Measurements from ENCODE around the gene UBE2QL1. TPM values are rescaled to one million over a fixed set of nuclear protein-coding genes. Genes with fewer than 3 reads are reported as not detected.

The UBE2QL1 gene
- total RNA-seq, 4 donors from 2014 or later: 0.22 to 1.0 (median 0.50) TPM

GRCh38 chr5:6465831-6466790, 17.5 kb downstream of the UBE2QL1 start:
- no peaks in the 10 kb centered on the region for H3K4me1 ChIP-seq
- H3K9me3 ChIP-seq: peaks cover 0 to 1% (median 0%) of the 10 kb centered on the region in 4 donors
- H3K4me3 ChIP-seq: no peak overlapping the region
- no peaks in the 10 kb centered on the region for H3K27me3 ChIP-seq
- no peaks in the 10 kb centered on the region for H3K36me3 ChIP-seq
- H3K27ac ChIP-seq: no peak overlapping the region
- DNase-seq (ENCODE audit: low spot score in 2 of 2): no peak
- no peak for TF ChIP-seq POLR2A (IDR thresholded peaks at IDR 0.05)
- TF ChIP-seq CTCF (IDR thresholded peaks at IDR 0.05): no peak
- TF ChIP-seq EP300 (IDR thresholded peaks at IDR 0.05): no peak
- WGBS, 2 donors: 74 to 76% methylated on average over 25 to 28 of the region's 28 CpGs

- Histone ChIP-seq H3K4me3 (no peak overlapping the region), H3K4me1 (no peaks in the 10 kb centered on the region), H3K27ac (no peak overlapping the region), H3K36me3 (no peaks in the 10 kb centered on the region), H3K9me3 (peaks cover 0 to 7% (median 0%) of the 10 kb centered on the region in 4 donors), H3K27me3 (no peaks in the 10 kb centered on the region)
- TF ChIP-seq POLR2A (IDR thresholded peaks at IDR 0.05) (no peak), CTCF (IDR thresholded peaks at IDR 0.05) (no peak), EP300 (IDR thresholded peaks at IDR 0.05) (no peak)
- WGBS, 2 donors: 53 to 59% methylated on average over 5 of the region's 5 CpGs
- no peak for DNase-seq (ENCODE audit: low spot score in 2 of 2)
These were observed 18.4 kb downstream of the UBE2QL1 start for GRCh38 chr5:6466975-6467567.

GRCh38 chr5:6467591-6467990, 18.9 kb downstream of the UBE2QL1 start:
- H3K4me1 ChIP-seq: no peaks in the 10 kb centered on the region
- no peaks in the 10 kb centered on the region for H3K36me3 ChIP-seq
- no peak overlapping the region for H3K4me3 ChIP-seq
- DNase-seq (ENCODE audit: low spot score in 2 of 2): no peak
- no peak overlapping the region for H3K27ac ChIP-seq
- 77 to 83% methylated on average over 10 of the region's 10 CpGs for WGBS, 2 donors
- peaks cover 0 to 7% (median 0%) of the 10 kb centered on the region in 4 donors for H3K9me3 ChIP-seq
- no peak for TF ChIP-seq EP300 (IDR thresholded peaks at IDR 0.05)
- TF ChIP-seq POLR2A (IDR thresholded peaks at IDR 0.05): no peak
- no peak for TF ChIP-seq CTCF (IDR thresholded peaks at IDR 0.05)
- H3K27me3 ChIP-seq: no peaks in the 10 kb centered on the region

GRCh38 chr5:6468104-6468503, 19.4 kb downstream of the UBE2QL1 start:
- Histone ChIP-seq H3K27me3 (no peaks in the 10 kb centered on the region), H3K4me3 (no peak overlapping the region), H3K9me3 (peaks cover 0 to 7% (median 0%) of the 10 kb centered on the region in 4 donors), H3K36me3 (no peaks in the 10 kb centered on the region), H3K4me1 (no peaks in the 10 kb centered on the region), H3K27ac (no peak overlapping the region)
- TF ChIP-seq POLR2A (IDR thresholded peaks at IDR 0.05) (no peak), EP300 (IDR thresholded peaks at IDR 0.05) (no peak), CTCF (IDR thresholded peaks at IDR 0.05) (no peak)
- DNase-seq (ENCODE audit: low spot score in 2 of 2): no peak
- WGBS, 2 donors: 47 to 59% methylated on average over 11 of the region's 11 CpGs

GRCh38 chr5:6468870-6469269, 20.2 kb downstream of the UBE2QL1 start:
- WGBS, 2 donors: 93% methylated on average over 8 of the region's 8 CpGs
- no peak overlapping the region for H3K27ac ChIP-seq
- H3K4me1 ChIP-seq: no peaks in the 10 kb centered on the region
- H3K27me3 ChIP-seq: no peaks in the 10 kb centered on the region
- no peak overlapping the region for H3K4me3 ChIP-seq
- no peaks in the 10 kb centered on the region for H3K36me3 ChIP-seq
- DNase-seq (ENCODE audit: low spot score in 2 of 2): no peak
- peaks cover 0 to 7% (median 0%) of the 10 kb centered on the region in 4 donors for H3K9me3 ChIP-seq
- TF ChIP-seq EP300 (IDR thresholded peaks at IDR 0.05) (no peak), POLR2A (IDR thresholded peaks at IDR 0.05) (no peak), CTCF (IDR thresholded peaks at IDR 0.05) (no peak)

Measured in tibial nerve (tissue), 4 donors.